ENCODE results near the gene SNX3. TPM values are rescaled to one million over a fixed set of nuclear protein-coding genes. Genes with fewer than 3 reads are reported as not detected.
"Not testable (repeated sequence)": the region's sequence is repeated elsewhere in the genome, so short reads cannot be mapped to it uniquely, and the experiment has no call there.

The SNX3 gene
- total RNA-seq, 1 donor = 87.8 TPM

DNA sequence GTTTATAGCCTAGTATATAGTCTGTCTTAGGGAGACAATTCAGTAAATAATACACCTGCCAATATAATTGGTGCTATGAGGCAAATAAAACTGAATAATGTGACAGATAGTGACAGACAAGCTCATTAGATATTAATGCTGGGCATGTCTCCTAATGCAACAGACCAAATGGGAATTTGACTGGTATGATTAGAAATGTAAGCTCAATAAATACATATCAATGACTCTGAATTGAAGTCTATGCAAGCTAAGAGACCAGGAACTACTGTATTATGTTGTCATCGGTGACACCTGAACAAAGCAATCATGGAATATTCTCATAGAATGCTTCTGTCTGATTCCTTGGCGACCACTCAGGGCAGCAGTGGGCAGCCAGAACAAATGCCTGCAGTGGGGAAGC, 2.5 kb upstream of the SNX3 start:
- DNase-seq (ENCODE audit: low read depth in 2 of 3, low spot score in 2 of 3) = no peak

DNA sequence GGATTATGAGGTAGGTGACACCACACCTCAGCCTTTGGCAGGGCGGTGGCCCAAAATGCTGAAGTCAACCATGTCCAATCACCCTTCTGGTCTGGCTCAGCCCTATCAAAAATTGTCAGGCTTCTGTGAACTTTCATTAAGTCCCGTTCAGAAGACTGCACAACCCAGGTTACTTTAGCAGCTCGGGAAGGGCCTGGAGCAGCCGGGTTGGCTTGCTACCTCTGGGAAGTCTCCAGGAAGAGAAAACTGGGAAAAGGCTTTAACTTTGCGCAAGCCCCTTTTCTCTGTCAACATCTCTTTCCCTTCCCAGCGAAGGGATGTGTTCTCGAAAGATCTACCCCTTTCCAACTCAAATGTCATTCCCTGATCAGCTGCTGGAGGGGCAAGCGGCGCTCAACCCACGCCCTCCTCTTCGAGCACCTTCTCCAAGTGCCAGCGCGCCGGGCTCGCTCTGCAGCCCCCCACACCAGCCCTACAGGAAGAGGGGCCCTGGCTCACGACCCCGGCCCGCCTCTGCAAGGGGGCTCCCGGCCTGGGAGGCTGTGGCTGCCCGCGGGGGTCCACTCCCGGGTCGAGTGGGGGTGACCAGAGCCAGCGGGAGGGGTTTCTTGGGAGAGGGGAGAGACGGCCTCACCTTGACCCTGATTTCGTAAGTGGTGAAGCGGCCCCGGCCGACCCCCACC, 573 bp downstream of the SNX3 start:
- peak in 2 of 3 donors; percentile 31 to 36 for DNase-seq (ENCODE audit: low read depth in 2 of 3, low spot score in 2 of 3)

DNA sequence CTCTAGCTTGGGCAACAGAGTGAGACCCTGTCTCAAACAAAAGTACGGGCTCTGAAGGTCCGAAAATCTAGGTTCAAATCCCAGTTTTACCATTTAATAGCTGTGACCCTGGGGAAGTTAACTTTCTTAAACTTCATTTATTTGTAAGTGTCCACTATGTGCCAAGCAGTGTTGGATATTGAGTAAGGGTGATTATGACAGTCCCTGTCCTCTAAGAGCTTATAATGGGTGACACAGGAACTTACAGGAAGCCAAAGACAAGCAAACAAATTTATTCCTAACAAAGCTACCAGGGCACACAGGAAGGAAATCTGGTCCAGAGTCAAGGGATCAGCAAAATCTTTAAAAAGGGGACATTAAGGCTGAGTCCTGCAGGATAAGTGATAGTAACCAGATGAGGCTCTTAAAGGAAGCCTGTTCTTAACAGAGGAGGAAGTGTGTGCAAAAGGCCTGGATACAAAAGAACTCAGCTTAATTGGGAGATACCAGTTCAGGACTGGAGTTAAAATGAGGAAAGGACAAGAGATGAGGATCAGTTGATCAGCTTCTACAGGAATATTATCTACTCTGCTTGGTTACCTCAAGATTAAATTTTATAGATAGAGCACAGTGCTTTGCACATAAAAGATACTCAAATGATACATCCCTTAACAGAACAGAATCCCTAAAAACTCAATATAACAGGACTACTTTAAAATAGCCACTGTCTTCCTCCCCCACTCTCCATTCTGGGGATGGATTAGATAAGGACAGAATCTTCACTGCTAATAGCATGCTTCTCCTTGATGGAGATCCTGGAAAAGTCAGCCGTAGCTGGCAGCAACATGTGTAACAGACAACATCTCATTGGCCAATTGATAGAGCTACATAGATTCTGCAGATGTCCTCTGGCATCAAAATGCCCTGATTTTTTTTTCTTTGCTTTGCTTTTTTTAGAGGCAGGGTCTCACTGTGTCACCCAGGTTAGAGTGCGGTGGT, 6.1 kb downstream of the SNX3 start:
- no peak for DNase-seq (ENCODE audit: low read depth in 2 of 3, low spot score in 2 of 3)

DNA sequence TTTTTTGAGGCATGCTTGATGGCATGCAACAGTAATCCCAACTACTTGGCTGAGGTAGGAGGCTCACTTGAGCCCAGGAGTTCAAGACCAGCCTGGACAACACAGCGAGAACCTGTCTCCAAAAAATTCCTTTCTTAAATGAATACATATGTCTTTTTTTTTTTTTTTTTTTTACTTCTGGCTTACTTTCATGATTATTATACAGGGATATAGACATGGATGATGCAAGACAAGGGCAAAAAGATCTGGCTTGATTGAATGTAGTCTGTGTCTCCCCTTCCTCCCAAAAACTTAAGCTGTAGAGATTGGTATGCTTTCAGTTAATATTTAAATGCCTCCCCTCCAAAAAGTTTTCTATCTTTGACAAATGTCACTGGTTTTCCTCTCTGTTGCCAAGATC, 7.6 kb downstream of the SNX3 start:
- no peak for DNase-seq (ENCODE audit: low read depth in 2 of 3, low spot score in 2 of 3)

DNA sequence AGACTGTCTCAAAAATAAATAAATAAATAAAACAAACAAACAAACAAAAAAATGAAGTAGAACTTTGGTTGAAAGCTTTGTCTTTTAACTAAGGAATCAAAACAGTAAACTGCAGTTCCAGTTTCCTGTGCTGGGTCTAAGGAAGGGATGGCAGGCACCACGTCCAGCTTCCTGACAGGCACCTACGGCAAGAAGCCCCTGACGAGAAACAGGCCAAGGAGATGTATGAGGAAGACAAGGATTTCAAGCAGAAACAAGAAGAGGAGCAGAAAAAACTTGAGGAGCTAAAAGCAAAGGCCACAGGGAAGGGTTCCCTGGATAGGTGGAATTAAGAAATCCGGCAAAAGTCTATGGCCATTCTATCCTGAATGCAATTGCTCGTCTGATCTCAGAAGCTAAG, 8.8 kb downstream of the SNX3 start:
- no peak for DNase-seq (ENCODE audit: low read depth in 2 of 3, low spot score in 2 of 3)

DNA sequence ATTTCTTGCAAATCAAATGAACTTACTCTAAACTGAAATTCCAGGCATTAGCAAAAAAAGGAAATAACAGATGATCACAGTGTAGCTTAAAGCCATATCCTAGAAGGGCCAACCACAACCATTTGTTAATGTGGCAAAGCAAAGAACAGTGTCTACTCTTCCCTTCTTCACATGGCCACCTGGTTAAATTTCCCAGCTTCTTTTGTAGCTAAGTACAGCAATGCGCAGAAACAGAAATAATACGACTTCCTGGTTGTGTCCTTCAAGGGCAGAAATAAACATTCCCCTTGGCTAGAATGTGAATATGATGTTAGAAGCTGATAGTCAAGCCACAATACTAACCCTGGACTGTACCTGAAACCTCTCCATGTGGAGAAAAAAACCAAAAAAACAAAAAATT, 9.6 kb downstream of the SNX3 start:
- peak in 1 of 3 donors; percentile 9 for DNase-seq (ENCODE audit: low read depth in 2 of 3, low spot score in 2 of 3)

DNA sequence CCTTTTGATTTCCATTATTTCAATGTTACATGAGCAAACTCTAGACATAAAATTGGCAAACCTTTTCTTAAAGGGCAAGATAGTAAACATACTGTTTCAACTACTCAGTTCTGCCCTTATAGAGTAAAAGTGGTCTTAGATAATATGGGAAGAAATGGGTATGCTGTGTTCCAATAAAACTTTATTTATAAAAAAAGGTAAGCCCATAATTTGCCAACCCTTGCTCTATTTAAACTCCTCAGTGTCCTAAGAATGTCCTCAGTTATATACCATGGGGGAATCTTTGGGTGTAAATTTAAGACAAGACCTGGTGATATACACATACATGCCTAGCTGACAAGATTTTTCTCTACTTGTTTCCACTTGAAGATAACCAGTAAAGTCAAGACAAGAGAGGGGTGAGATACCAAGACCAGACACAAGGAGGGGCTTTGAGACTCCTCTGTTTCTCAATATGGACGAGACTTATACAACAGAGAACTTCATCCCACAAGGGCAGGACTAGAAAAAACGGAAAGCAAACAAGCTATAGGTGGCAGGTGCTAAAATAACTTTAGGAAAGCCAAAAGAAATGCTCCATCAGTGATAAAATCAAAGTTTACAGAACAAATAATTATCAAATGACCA, 10.5 kb downstream of the SNX3 start:
- peak in 2 of 3 donors; percentile 30 to 41 for DNase-seq (ENCODE audit: low read depth in 2 of 3, low spot score in 2 of 3)

DNA sequence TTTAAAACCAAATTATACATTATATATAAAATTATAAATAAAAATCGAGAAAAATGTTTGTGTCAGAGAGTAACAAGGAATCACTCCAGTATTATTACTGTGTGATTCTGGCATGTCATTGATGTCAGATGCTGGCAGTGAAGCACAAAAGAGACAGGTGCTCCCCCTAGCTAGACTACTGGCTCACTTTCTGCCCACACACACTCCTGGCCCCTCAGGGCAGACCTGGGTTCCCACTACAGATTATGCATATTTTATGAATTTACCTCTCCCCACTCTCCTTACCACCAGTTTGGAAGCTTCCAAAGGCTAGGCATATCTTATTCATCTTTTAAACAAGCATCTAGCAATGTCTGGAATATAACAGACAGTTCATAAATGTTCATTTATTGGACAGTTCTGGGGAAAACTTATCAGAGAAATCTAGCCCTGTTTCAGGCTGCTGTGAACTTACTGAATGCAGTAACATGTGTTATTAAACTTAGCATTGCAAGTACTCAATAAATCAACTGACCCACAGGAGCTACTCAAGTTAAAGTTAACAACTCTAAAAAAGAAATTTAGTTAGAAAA, 12.8 kb downstream of the SNX3 start:
- no peak for DNase-seq (ENCODE audit: low read depth in 2 of 3, low spot score in 2 of 3)

DNA sequence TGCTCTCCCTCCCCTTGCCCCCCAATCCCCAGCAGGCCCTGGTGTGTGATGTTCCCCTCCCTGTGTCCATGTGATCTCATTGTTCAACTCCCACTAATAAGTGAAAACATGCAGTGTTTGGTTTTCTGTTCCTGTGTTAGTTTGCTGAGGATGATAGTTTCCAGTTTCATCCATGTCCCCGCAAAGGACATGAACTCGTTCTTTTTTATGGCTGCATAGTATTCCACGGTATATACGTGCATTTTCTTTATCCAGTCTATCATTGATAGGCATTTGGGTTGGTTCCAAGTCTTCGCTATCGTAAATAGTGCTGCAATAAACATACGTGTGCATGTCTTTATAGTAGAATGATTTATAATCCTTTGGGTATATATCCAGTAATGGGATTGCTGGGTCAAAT, 15.7 kb downstream of the SNX3 start:
- not testable (repeated sequence) for DNase-seq (ENCODE audit: low read depth in 2 of 3, low spot score in 2 of 3)

DNA sequence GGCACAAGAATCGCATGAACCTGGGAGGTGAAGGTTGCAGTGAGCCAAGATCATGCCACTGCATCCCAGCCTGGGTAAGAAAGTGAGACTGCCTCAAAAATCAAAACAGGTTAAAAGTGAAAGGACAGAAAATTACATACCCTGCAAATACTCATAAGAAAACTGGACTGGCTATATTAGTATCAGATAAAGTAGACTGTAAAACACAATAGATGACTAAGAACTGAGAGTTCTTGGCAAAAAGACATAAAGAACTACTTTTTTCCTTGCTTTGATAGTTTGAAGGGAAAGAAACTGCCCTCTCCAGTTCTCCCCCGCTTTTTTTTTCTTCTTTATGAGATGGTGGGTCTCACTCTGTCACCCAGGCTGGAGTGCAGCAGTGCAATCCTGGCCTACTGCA, 17.0 kb downstream of the SNX3 start:
- DNase-seq (ENCODE audit: low read depth in 2 of 3, low spot score in 2 of 3) = no peak

DNA sequence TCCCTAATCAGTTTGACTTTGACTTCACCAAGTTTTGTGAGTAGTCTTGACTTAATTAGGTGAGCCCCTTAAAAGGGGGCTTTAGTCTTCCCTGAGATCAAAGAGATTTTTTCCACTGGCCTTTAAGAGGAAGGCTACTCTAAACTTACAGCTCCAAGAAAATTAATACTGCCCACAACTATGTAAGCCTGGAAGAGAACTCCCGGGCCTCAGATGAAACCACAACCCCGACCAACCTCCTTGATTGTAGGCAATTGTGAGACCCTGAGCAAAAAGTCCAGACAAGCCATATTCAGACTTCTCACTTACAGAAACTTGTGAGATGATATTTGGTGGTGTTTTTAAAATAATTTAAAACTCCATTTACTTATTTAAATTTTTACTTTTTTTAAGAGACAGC, 18.1 kb downstream of the SNX3 start:
- DNase-seq (ENCODE audit: low read depth in 2 of 3, low spot score in 2 of 3) = no peak

DNA sequence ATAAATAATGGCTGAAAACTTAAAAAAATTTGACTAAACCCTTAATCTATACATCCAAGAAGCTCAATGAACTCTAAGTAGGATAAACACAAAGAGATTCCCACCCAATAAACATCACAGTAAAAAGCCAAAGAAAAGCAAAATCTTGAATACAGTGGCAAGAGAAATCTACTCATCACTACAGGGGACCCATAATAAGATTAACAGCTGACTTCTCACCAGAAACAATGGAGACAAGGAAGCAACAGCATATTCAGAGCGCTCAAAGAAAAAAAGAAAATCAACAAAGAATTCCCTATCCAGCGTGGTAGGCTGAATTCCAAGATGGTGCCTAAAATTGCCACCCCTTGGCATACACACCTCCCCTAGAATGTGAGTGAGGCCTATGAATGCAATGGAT, 18.6 kb downstream of the SNX3 start:
- DNase-seq (ENCODE audit: low read depth in 2 of 3, low spot score in 2 of 3) = no peak

DNA sequence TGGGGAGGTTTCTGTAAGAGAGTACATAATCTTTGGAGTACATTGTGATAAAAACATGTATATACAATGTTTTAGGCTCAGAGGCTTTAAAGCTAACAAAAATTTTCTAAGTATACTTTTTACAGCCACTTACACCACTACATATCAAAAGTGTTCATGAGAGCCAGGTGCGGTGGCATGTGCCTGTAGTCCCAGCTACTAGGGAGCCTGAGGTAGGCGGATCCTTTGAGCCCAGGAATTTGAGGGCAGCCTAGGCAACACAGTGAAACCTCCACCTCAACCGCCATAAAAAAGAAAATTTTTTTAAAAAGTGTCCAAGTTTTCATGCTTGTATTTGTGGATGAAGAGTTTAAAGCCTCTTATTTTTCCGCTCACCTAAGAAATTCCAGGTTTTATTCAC, 22.5 kb downstream of the SNX3 start:
- no peak for DNase-seq (ENCODE audit: low read depth in 2 of 3, low spot score in 2 of 3)

DNA sequence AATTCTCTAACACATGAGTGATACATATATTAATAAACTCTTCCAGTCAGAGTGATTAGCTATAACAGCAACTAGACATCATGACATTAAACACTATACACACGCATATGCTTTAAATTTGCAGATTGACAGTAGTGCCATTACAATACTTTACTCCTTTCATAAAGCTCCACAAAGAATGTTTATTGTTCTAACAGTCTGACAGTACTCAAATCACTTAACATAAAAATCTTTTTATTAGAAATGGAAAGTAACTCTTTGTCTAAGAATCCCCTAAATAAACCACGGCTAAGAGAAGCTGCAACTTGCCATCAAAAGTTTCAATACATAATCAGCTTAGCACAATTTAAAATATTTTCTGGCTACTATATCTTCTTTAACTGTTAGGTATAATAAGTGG, 24.0 kb downstream of the SNX3 start:
- DNase-seq (ENCODE audit: low read depth in 2 of 3, low spot score in 2 of 3) = no peak

DNA sequence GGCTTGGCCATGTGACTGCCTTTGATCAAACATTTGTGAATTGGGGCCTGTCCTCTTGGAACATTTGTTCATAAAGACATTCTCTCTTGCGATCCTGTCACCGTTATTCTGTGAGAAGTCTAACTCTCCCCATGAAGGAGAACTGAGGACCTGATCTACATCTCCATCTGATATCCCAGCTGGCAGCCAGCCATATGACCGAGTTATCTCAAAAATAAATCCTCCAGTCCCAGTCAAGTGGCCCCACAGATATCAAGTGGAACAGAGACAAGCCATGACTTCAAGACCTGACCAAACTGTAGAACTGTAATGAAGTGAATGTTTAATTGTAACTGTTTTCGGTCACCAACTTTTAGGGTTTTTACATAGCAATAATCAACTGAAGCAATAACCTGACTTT, 25.7 kb downstream of the SNX3 start:
- no peak for DNase-seq (ENCODE audit: low read depth in 2 of 3, low spot score in 2 of 3)

DNA sequence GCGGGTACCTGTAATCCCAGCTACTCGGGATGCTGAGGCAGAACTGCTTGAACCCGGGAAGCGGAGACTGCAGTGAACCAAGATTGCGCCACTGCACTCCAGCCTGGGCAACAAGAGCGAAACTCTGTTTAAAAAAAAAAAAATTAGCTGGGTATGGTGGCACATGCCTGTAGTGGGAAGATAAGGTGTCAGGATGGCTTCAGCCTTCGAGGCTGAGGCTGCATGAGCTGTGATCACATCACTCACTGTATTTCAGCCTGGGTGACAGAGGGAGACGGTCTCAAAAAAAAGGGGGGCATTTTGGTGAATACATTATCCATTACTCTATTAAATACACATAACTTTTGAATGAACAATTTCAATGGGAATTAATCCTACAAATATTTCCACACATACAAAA, 32.4 kb downstream of the SNX3 start:
- DNase-seq (ENCODE audit: low read depth in 2 of 3, low spot score in 2 of 3) = peak in 1 of 3 donors; percentile 21

DNA sequence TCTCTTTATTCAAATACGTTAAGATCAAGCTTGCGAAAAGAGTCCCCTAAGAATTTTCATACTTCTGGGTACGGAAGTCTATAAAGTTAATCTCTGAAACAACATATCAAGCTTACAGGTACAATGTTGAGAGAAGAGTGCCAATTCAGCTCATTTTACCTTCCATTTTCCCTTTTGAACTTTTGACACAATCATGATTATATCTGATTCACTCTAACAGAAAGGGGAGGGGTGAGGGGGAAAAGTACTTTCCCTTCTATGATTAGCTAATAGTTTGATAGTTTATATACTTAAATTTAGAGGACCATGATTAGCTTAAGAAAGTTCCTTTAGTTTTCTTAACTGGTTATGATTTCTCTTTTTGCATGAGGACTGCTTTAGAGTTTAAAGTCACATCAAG, 33.5 kb downstream of the SNX3 start:
- no peak for DNase-seq (ENCODE audit: low read depth in 2 of 3, low spot score in 2 of 3)

DNA sequence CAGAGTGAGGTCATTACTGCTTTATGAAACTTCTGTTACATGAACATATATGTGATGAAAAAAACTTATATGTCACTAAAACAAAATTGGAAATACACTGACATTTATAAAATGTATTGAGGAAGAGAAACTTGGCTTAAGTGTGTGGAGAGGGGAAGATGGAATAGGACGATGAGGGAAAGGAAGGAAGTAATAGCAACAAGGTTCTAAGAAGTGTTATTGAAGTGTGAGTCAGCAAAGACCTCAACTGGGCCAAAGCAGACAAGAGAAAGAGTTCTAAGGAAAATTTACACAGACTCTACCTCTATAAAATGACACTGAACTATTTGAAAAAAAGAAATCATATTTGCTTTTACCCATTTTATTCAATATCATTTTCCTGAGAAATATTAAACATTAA, 38.3 kb downstream of the SNX3 start:
- peak in 1 of 3 donors; percentile 21 for DNase-seq (ENCODE audit: low read depth in 2 of 3, low spot score in 2 of 3)

DNA sequence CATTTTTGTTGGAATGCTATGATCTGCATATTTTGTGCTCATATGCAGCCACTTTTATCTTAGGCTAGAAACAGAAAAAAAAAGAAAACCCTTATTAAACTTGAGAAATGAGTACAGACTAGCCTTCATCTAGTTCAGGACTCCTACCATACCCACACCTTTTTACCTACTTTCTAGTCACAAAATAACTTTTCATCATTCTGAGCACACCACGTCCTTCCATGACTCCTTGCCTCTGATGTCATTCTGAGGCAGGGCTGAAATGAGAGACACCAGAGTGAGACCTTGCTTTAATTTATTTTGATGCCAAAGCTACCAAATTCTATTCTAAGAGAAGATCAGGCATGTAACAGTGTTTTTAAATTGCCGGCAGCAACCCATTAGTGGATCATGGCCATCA, 38.8 kb downstream of the SNX3 start:
- no peak for DNase-seq (ENCODE audit: low read depth in 2 of 3, low spot score in 2 of 3)

DNA sequence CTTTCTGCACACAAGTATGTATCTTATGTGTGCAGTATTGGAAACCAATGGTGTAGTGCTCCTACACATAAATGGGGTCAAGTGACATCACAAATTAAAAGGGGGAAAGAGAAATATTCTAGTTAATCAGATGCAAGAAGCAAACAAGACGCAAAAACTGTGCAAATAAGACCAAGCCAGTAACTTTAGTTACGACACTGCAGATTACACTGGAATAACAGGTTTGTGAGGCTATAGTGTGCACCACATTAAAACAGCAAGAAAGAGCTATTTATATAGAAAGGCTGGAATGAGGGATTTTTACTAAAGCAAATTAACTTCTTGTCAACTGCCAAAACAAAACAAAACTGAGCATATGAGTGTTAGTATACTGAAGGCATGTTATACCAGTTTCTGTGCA, 49.2 kb downstream of the SNX3 start:
- DNase-seq (ENCODE audit: low read depth in 2 of 3, low spot score in 2 of 3) = no peak

DNA sequence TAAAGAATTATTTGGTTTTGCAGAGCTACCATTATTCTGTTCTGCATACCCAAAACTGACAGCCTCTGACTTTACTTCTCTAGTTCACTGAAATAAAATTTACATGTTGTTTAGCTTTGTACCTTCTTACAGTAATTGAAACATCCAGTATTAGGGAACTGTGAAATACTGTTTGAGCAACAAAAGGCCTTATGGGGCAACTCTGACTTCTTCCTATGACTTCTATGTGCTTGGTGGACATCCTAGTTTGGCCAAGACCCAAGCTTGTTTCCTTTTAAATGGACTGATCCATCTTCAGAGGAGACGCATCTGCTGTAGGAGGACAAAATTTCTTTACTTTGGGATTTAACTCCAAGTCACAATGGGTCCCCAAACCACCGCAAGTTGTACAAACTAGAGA, 50.3 kb downstream of the SNX3 start:
- no peak for DNase-seq (ENCODE audit: low read depth in 2 of 3, low spot score in 2 of 3)
